ENCODE results near the gene NAA80.

NAA80 gene

DNA sequence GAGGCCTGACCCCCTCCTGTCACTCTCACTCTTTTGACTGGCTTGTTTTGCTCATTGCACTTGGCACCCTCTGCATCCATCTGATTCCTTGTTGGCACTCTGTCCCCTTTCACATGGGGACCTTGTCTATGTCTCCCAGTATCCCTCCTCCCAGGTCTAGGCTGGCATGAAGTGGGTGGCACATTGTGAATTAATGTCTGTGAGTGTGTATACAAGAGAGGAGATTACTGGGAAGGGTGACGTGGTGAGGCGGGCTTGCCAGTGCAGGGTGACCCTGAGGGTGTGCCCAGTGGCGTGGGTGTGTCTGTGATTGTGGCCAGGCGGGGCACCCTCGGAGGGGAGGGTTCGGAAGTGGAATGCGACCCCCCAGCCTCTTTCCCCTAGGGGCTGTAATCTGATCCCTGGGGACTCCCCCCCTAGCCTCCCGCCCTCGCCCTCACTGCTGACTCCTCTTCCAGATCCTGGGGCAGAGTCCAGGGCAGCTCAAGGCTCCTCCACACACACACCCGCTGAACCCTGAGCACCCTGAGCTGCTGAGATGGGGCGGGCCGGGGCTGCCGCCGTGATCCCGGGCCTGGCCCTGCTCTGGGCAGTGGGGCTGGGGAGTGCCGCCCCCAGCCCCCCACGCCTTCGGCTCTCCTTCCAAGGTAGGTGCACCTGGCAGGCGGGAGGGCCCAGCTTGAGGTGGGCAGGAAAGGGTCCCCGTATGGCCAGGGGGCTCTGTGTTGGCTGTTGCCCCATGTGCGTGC is 30.3 kb downstream of the NAA80 start, which contains the start of gene SEMA3B:
Gene SEMA3B (plus strand): TSS at position 445 of the 749 bp plus-strand sequence. CDS start 94 bp downstream, at position 539.
- no peak for DNase-seq (ENCODE audit: extremely low spot score)
- POLR2A ChIA-PET = interaction anchor here (1.0 to 2.0 kb wide), 4 partner anchors 9 to 68 kb away, joined by 4 to 8 read pairs (median 4); no protein-coding TSS in a partner anchor
- CTCF ChIA-PET = interaction anchor here (1.4 kb wide), 1 partner anchor 22 kb away, joined by 5 read pairs; no protein-coding TSS in a partner anchor
- TF ChIP-seq TARDBP (IDR thresholded peaks at IDR 0.05) (no peak), FOXA1 (IDR thresholded peaks at IDR 0.05) (no peak), BHLHE40 (IDR thresholded peaks at IDR 0.05; ENCODE audit: borderline replicate concordance) (no peak), NFRKB (IDR thresholded peaks at IDR 0.05) (no peak), LEF1 (IDR thresholded peaks at IDR 0.05; ENCODE audit: borderline replicate concordance) (no peak), ZNF384 (IDR thresholded peaks at IDR 0.05) (no peak), ARNT (IDR thresholded peaks at IDR 0.05) (no peak), FOXM1 (IDR thresholded peaks at IDR 0.05; ENCODE audit: borderline replicate concordance) (no peak), L3MBTL2 (conservative IDR thresholded peaks at IDR 0.05) (no peak), SUZ12 (IDR thresholded peaks at IDR 0.05) (no peak), CTBP1 (IDR thresholded peaks at IDR 0.05; ENCODE audit: borderline replicate concordance) (no peak), HDGF (IDR thresholded peaks at IDR 0.05; ENCODE audit: borderline replicate concordance) (no peak), SP1 (IDR thresholded peaks at IDR 0.05) (no peak), FOXK2 (IDR thresholded peaks at IDR 0.05) (no peak), ELF4 (IDR thresholded peaks at IDR 0.05) (no peak)
- TF ChIP-seq, protein P1, sequence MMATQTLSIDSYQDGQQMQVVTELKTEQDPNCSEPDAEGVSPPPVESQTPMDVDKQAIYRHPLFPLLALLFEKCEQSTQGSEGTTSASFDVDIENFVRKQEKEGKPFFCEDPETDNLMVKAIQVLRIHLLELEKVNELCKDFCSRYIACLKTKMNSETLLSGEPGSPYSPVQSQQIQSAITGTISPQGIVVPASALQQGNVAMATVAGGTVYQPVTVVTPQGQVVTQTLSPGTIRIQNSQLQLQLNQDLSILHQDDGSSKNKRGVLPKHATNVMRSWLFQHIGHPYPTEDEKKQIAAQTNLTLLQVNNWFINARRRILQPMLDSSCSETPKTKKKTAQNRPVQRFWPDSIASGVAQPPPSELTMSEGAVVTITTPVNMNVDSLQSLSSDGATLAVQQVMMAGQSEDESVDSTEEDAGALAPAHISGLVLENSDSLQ (IDR thresholded peaks at IDR 0.05) = no peak

DNA sequence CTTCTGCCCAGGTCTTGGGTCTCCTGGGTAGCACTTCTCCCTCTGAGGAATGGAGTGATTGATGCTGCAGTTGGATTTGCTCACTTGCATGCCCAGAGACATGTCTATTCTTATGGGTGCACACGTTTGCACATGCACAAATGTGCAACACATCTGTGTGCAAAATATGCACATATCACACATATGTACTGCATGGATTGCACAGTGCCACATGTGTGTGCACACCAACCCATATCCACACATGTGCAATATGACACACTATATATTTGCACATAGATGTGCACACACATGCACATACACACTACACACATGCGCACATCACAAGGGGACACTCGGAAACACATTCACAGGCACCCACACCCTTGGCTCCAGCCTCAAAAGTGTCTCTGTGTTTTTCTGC is 30.9 kb downstream of the NAA80 start:
- POLR2A ChIA-PET = interaction anchor here (0.8 to 2.6 kb wide), 6 partner anchors 9 to 339 kb away, joined by 3 to 12 read pairs (median 5); partner anchors contain the start of genes GNAI2 and MON1A
- no peak for DNase-seq (ENCODE audit: extremely low spot score)
- no peak for TF ChIP-seq CTBP1 (IDR thresholded peaks at IDR 0.05; ENCODE audit: borderline replicate concordance)
- no peak for TF ChIP-seq SP1 (IDR thresholded peaks at IDR 0.05)
- no peak for TF ChIP-seq BHLHE40 (IDR thresholded peaks at IDR 0.05; ENCODE audit: borderline replicate concordance)
- TF ChIP-seq ZNF384 (IDR thresholded peaks at IDR 0.05) = no peak
- CTCF ChIA-PET = interaction anchor here (0.8 to 1.6 kb wide), 3 partner anchors 11 to 39 kb away, joined by 3 to 5 read pairs (median 3); no protein-coding TSS in a partner anchor

DNA sequence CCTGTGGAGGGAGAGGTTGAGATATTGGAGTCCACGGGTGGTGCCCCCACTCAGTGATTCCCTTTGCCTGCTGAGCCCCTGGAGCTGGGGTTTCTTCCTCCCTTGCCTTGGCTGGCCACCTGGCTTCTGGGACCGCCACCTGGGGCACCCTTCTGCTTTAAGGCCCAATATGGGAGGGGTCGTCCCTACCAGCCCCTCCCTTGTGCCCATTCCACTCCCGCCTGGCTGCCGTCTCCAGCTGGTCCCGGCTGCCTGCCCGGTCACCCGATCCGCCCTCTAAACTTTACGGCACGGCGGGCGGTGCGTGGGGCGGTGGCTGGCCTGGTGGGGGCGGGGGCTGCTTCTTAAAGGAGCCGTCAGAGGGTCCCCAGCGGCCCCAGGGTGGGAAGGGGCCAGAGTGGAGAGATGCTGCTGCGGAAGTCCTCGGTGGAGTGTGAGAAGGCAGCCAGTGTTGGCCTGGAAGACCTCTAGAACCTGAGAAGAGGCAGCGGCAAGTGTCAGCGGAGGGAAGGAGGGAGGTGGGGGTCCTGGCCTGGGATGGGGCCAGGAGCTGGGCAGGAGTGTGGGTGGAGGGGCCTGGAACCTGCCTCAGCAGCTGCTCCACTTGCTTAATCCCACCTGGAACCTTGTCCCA is 31.8 kb downstream of the NAA80 start:
- DNase-seq (ENCODE audit: extremely low spot score) = peak; percentile 55
- ChIA-PET POLR2A (interaction anchor here (0.6 to 2.6 kb wide), 8 partner anchors 30 to 338 kb away, joined by 3 to 12 read pairs (median 4); partner anchors contain the start of genes GNAI2, MON1A and SLC38A3), CTCF (interaction anchor here (0.6 to 1.6 kb wide), 7 partner anchors 8 to 73 kb away, joined by 3 to 5 read pairs (median 3); no protein-coding TSS in a partner anchor)

DNA sequence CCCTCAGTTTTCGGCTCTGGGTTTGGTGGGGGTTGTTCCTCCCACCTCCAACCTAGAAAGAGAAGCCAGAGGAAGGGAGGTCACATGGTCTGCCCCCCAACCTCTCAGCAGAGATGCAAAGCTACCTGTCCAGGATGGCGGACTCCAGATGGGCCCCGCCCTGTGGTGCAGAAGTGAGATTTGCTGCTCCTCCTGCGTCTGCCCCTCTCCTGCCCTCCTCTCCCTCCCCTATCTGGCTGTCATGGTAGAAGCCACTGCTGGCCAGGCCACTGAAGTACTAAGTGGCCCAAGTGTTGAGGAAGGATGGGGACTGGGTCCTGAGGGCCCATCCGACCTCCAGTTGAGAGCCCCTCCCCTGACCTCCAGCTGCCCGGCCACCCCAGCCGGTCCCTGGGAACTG is 32.4 kb downstream of the NAA80 start:
- DNase-seq (ENCODE audit: extremely low spot score) = no peak
- POLR2A ChIA-PET = interaction anchor here (0.6 to 2.6 kb wide), 6 partner anchors 31 to 70 kb away, joined by 3 to 12 read pairs (median 4); partner anchors contain the start of genes GNAI2 and SLC38A3
- no peak for TF ChIP-seq SP1 (IDR thresholded peaks at IDR 0.05)
- no peak for TF ChIP-seq LEF1 (IDR thresholded peaks at IDR 0.05; ENCODE audit: borderline replicate concordance)
- TF ChIP-seq HDGF (IDR thresholded peaks at IDR 0.05; ENCODE audit: borderline replicate concordance) = no peak
- TF ChIP-seq, protein P1 (IDR thresholded peaks at IDR 0.05) = no peak
- TF ChIP-seq ARNT (IDR thresholded peaks at IDR 0.05) = no peak
- no peak for TF ChIP-seq FOXA1 (IDR thresholded peaks at IDR 0.05)
- TF ChIP-seq BHLHE40 (IDR thresholded peaks at IDR 0.05; ENCODE audit: borderline replicate concordance) = no peak
- no peak for TF ChIP-seq SUZ12 (IDR thresholded peaks at IDR 0.05)
- no peak for TF ChIP-seq TARDBP (IDR thresholded peaks at IDR 0.05)
- no peak for TF ChIP-seq FOXM1 (IDR thresholded peaks at IDR 0.05; ENCODE audit: borderline replicate concordance)
- CTCF ChIA-PET = interaction anchor here (1.0 to 1.6 kb wide), 4 partner anchors 17 to 72 kb away, joined by 3 to 5 read pairs (median 4); no protein-coding TSS in a partner anchor

More for the DNA sequence above, 31.8 kb downstream of the NAA80 start:
- TF ChIP-seq FOXK2 (IDR thresholded peaks at IDR 0.05) (no peak), FOXA1 (IDR thresholded peaks at IDR 0.05) (no peak), NFRKB (IDR thresholded peaks at IDR 0.05) (no peak), SUZ12 (IDR thresholded peaks at IDR 0.05) (no peak), TARDBP (IDR thresholded peaks at IDR 0.05) (no peak), ELF4 (IDR thresholded peaks at IDR 0.05) (no peak), CTBP1 (IDR thresholded peaks at IDR 0.05; ENCODE audit: borderline replicate concordance) (no peak), SP1 (IDR thresholded peaks at IDR 0.05) (no peak), FOXM1 (IDR thresholded peaks at IDR 0.05; ENCODE audit: borderline replicate concordance) (no peak), ZNF384 (IDR thresholded peaks at IDR 0.05) (no peak), BHLHE40 (IDR thresholded peaks at IDR 0.05; ENCODE audit: borderline replicate concordance) (no peak), HDGF (IDR thresholded peaks at IDR 0.05; ENCODE audit: borderline replicate concordance) (no peak), L3MBTL2 (conservative IDR thresholded peaks at IDR 0.05) (no peak), LEF1 (IDR thresholded peaks at IDR 0.05; ENCODE audit: borderline replicate concordance) (no peak), ARNT (IDR thresholded peaks at IDR 0.05) (no peak)
- TF ChIP-seq, protein P1 (IDR thresholded peaks at IDR 0.05) = no peak

DNA sequence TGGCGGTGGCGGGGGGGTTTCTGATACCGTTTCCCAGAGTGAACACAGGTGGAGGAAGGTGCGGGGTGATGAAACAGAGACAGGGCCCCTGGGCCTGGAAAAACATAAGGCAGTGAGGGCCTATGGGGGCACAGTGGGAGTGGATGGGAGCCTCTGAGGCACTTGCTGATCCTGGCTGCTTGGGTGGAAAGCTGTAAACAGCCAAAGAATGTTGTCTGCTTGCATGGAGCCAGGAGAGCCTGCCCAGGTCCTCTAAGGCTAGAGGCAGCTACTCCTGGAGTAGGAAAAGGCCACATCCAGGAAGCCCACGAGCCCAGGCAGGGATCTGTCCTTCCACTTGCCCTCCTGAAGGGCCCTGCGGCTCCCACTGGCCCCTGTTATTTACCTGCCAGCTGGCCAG is 33.2 kb downstream of the NAA80 start:
- POLR2A ChIA-PET = interaction anchor here (1.9 to 2.6 kb wide), 2 partner anchors 20 to 37 kb away, joined by 7 to 12 read pairs; no protein-coding TSS in a partner anchor
- DNase-seq (ENCODE audit: extremely low spot score) = no peak
- CTCF ChIA-PET = interaction anchor here (0.6 to 1.4 kb wide), 2 partner anchors 55 to 71 kb away, joined by 4 to 5 read pairs; no protein-coding TSS in a partner anchor
- TF ChIP-seq BHLHE40 (IDR thresholded peaks at IDR 0.05; ENCODE audit: borderline replicate concordance) = no peak
- no peak for TF ChIP-seq NFRKB (IDR thresholded peaks at IDR 0.05)
- TF ChIP-seq, protein P1 (IDR thresholded peaks at IDR 0.05) = no peak
- TF ChIP-seq FOXM1 (IDR thresholded peaks at IDR 0.05; ENCODE audit: borderline replicate concordance) = no peak
- TF ChIP-seq FOXK2 (IDR thresholded peaks at IDR 0.05) = no peak
- TF ChIP-seq ZNF384 (IDR thresholded peaks at IDR 0.05) = no peak
- no peak for TF ChIP-seq L3MBTL2 (conservative IDR thresholded peaks at IDR 0.05)
- TF ChIP-seq TARDBP (IDR thresholded peaks at IDR 0.05) = no peak
- no peak for TF ChIP-seq HDGF (IDR thresholded peaks at IDR 0.05; ENCODE audit: borderline replicate concordance)
- TF ChIP-seq SUZ12 (IDR thresholded peaks at IDR 0.05) = no peak
- no peak for TF ChIP-seq LEF1 (IDR thresholded peaks at IDR 0.05; ENCODE audit: borderline replicate concordance)
- TF ChIP-seq CTBP1 (IDR thresholded peaks at IDR 0.05; ENCODE audit: borderline replicate concordance) = no peak
- TF ChIP-seq ARNT (IDR thresholded peaks at IDR 0.05) = no peak
- no peak for TF ChIP-seq FOXA1 (IDR thresholded peaks at IDR 0.05)
- no peak for TF ChIP-seq SP1 (IDR thresholded peaks at IDR 0.05)
- TF ChIP-seq ELF4 (IDR thresholded peaks at IDR 0.05) = no peak
